Measurements from ENCODE around the gene BANP.

Gene BANP

DNA sequence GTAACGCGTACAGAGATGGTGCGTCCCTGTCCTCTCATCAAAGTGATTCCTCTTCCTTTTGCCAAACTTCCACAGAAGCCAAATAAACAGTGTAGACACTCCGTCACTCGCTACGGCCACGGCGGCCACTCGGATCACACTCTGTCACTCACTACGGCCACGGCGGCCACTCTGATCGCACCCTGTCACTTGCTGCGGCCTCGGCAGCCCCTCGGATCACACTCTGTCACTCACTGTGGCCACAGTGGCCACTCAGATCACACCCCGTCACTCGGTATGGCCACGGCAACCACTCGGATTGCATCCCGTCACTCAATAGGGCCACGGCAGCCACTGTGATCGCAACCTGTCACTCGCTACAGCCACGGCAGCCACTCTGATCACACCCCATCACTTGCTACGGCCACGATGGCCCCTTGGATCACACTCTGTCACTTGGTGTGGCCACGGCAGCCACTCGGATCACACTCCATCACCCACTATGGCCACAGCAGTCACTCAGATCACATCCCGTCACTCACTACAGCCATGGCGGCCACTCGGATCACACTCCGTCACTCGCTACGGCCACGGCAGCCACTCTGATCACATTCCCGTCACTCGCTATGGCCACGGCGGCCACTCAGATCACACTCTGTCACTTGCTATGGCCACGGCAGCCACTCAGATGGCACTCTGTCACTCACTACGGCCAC is 170.8 kb downstream of the BANP start:
- no peak overlapping the region for H3K27ac ChIP-seq
- TF ChIP-seq, protein P1, sequence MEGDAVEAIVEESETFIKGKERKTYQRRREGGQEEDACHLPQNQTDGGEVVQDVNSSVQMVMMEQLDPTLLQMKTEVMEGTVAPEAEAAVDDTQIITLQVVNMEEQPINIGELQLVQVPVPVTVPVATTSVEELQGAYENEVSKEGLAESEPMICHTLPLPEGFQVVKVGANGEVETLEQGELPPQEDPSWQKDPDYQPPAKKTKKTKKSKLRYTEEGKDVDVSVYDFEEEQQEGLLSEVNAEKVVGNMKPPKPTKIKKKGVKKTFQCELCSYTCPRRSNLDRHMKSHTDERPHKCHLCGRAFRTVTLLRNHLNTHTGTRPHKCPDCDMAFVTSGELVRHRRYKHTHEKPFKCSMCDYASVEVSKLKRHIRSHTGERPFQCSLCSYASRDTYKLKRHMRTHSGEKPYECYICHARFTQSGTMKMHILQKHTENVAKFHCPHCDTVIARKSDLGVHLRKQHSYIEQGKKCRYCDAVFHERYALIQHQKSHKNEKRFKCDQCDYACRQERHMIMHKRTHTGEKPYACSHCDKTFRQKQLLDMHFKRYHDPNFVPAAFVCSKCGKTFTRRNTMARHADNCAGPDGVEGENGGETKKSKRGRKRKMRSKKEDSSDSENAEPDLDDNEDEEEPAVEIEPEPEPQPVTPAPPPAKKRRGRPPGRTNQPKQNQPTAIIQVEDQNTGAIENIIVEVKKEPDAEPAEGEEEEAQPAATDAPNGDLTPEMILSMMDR (conservative IDR thresholded peaks at IDR 0.05) = no peak

All from VCaP (cell line).